ENCODE data around the gene ARHGEF19. TPM values are rescaled to one million over a fixed set of nuclear protein-coding genes. Genes with fewer than 3 reads are reported as not detected.
A peak's percentile ranks its signal among the peaks of the same experiment; 100 is the strongest.

Gene ARHGEF19
- total and polyA plus RNA-seq, 2 experiments from 2014 or later = 8.6 to 14.2 TPM

DNA sequence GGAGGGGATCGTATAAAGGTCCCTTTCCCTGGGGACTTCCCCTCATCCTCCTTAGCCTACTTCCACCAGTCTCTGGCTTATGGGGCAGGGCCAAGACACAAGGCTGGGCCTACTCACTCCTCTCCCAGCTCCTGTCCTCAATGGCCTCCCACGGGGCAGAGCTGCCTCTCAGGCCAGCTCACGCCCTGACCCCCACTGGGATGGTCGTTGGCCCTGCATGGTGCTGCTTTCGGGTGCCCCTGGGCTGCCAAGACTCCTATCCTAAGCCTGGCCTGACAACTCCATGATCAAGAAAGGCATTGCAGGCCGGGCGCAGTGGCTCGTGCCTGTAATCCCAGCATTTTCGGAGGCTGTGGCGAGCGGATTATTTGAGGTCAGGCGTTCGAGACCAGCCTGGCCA lies 18.3 kb upstream of the ARHGEF19 start:
- Histone ChIP-seq H3K9me2 (ENCODE audit: insufficient read depth) (no peaks in the 10 kb centered on the region), H3K4me3 (no peak overlapping the region), H3K9ac (no peak overlapping the region), H3K4me2 (ENCODE audit: unreplicated experiment) (no peak overlapping the region), H3K27me3 (replicated peaks; ENCODE audit: insufficient read depth) (peaks cover 14% of the 10 kb centered on the region), H3K4me1 (ENCODE audit: insufficient read depth) (no peaks in the 10 kb centered on the region), H3K9me3 (ENCODE audit: low read depth) (no peaks in the 10 kb centered on the region), H2AFZ (no peak overlapping the region), H3K36me3 (ENCODE audit: low read depth) (no peaks in the 10 kb centered on the region), H3F3A (ENCODE audit: insufficient read depth) (no peaks in the 10 kb centered on the region), H3K79me2 (ENCODE audit: insufficient read depth) (no peaks in the 10 kb centered on the region), H3K27ac (no peak overlapping the region), H4K20me1 (ENCODE audit: insufficient read depth) (no peaks in the 10 kb centered on the region)
- TF ChIP-seq EZH2phosphoT487 (IDR thresholded peaks at IDR 0.05; ENCODE audit: insufficient read depth, low read depth) = no peak
- TF ChIP-seq EZH2 (IDR thresholded peaks at IDR 0.05; ENCODE audit: insufficient read depth, poor library complexity, severe bottlenecking) = no peak
- 86% methylated on average over 13 of the region's 13 CpGs for WGBS, 2 experiments (ENCODE audit: low coverage in 1 of 2, low lambda C conversion rate in 2 of 2, missing lambda C conversion rate in 2 of 2)
- in situ Hi-C loops (cut with MboI) = no loop called here
- no peak for DNase-seq

- in situ Hi-C loops (cut with MboI) = no loop called here
- no peaks in the 10 kb centered on the region for H3K4me1 ChIP-seq (ENCODE audit: insufficient read depth)
- peaks cover 14% of the 10 kb centered on the region for H3K27me3 ChIP-seq (replicated peaks; ENCODE audit: insufficient read depth)
- no peaks in the 10 kb centered on the region for H4K20me1 ChIP-seq (ENCODE audit: insufficient read depth)
- no peak overlapping the region for H3K27ac ChIP-seq
- DNase-seq = no peak
- no peak overlapping the region for H2AFZ ChIP-seq
- H3F3A ChIP-seq (ENCODE audit: insufficient read depth) = no peaks in the 10 kb centered on the region
- no peaks in the 10 kb centered on the region for H3K79me2 ChIP-seq (ENCODE audit: insufficient read depth)
- 76 to 83% methylated on average over 13 of the region's 13 CpGs for WGBS, 2 experiments (ENCODE audit: low coverage in 1 of 2, low lambda C conversion rate in 2 of 2, missing lambda C conversion rate in 2 of 2)
- no peak overlapping the region for H3K4me3 ChIP-seq
- TF ChIP-seq EZH2phosphoT487 (IDR thresholded peaks at IDR 0.05; ENCODE audit: insufficient read depth, low read depth) (no peak), EZH2 (IDR thresholded peaks at IDR 0.05; ENCODE audit: insufficient read depth, poor library complexity, severe bottlenecking) (no peak)
- no peaks in the 10 kb centered on the region for H3K36me3 ChIP-seq (ENCODE audit: low read depth)
- no peaks in the 10 kb centered on the region for H3K9me2 ChIP-seq (ENCODE audit: insufficient read depth)
- no peak overlapping the region for H3K4me2 ChIP-seq (ENCODE audit: unreplicated experiment)
- H3K9me3 ChIP-seq (ENCODE audit: low read depth) = no peaks in the 10 kb centered on the region
- no peak overlapping the region for H3K9ac ChIP-seq
Measured at GRCh38 chr1:16229976-16230740, 17.7 kb upstream of the ARHGEF19 start.

DNA sequence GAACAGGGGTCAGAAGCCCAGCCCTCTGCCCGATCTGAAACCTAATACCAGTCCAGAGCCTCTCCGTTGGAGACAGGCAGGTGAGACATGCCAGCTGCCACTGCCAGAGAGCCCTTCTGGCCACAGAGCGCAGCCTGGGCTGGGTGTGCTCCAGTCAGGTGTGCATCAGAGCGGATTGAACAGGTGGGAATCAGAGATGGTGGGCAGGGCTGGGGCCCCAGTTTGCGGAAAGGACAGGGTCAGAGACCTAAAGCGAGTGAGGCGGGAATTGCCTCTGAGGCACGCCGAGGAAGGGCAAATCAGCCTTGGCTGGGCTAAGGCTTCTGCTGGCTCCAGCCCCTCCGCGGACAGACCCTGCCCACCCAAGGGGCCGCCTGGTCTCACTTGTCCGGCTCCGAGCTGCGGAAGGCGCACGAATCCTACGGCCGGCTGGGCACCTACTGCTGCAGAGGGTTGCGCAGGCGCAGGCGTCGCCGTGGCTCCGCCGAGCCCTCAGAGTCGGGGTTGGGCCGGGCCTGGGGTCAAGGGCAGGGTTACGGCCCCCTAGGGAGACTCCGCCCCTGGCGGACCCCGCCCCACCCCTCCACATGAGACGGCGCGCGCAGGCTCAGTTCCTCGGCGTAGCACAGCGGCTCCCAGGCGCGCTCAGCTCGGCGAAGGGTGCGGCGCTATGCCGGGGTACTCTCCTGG lies 14.2 kb upstream of the ARHGEF19 start:
- no peaks in the 10 kb centered on the region for H3K9me3 ChIP-seq (ENCODE audit: low read depth)
- no peaks in the 10 kb centered on the region for H3F3A ChIP-seq (ENCODE audit: insufficient read depth)
- H3K79me2 ChIP-seq (ENCODE audit: insufficient read depth) = no peaks in the 10 kb centered on the region
- no peak overlapping the region for H3K4me2 ChIP-seq (ENCODE audit: unreplicated experiment)
- no peaks in the 10 kb centered on the region for H4K20me1 ChIP-seq (ENCODE audit: insufficient read depth)
- H3K36me3 ChIP-seq (ENCODE audit: low read depth) = no peaks in the 10 kb centered on the region
- no peaks in the 10 kb centered on the region for H3K4me1 ChIP-seq (ENCODE audit: insufficient read depth)
- no peak overlapping the region for H3K9ac ChIP-seq
- H2AFZ ChIP-seq = peak overlapping the region; percentile 14; the same call in 1 of the 2 replicates
- TF ChIP-seq EZH2 (IDR thresholded peaks at IDR 0.05; ENCODE audit: insufficient read depth, poor library complexity, severe bottlenecking) = no peak
- TF ChIP-seq EZH2phosphoT487 (IDR thresholded peaks at IDR 0.05; ENCODE audit: insufficient read depth, low read depth) = no peak
- in situ Hi-C loops (cut with MboI) = no loop called here
- DNase-seq = peak; percentile 23
- 22 to 31% methylated on average over 20 to 30 of the region's 46 CpGs for WGBS, 2 experiments (ENCODE audit: low coverage in 1 of 2, low lambda C conversion rate in 2 of 2, missing lambda C conversion rate in 2 of 2)
- no peaks in the 10 kb centered on the region for H3K9me2 ChIP-seq (ENCODE audit: insufficient read depth)
- peak overlapping the region; percentile 14; the same call in 1 of the 2 replicates for H3K4me3 ChIP-seq
- H3K27ac ChIP-seq = no peak overlapping the region
- H3K27me3 ChIP-seq (replicated peaks; ENCODE audit: insufficient read depth) = peaks cover 14% of the 10 kb centered on the region

- in situ Hi-C loops (cut with MboI) = no loop called here
- Histone ChIP-seq H3K27me3 (replicated peaks; ENCODE audit: insufficient read depth) (peaks cover 14% of the 10 kb centered on the region), H3K9me2 (ENCODE audit: insufficient read depth) (no peaks in the 10 kb centered on the region), H3K4me3 (no peak overlapping the region), H3K4me1 (ENCODE audit: insufficient read depth) (no peaks in the 10 kb centered on the region), H3K9me3 (ENCODE audit: low read depth) (no peaks in the 10 kb centered on the region), H3K79me2 (ENCODE audit: insufficient read depth) (no peaks in the 10 kb centered on the region), H2AFZ (no peak overlapping the region), H3K4me2 (ENCODE audit: unreplicated experiment) (no peak overlapping the region), H3K27ac (no peak overlapping the region), H3F3A (ENCODE audit: insufficient read depth) (no peaks in the 10 kb centered on the region), H4K20me1 (ENCODE audit: insufficient read depth) (no peaks in the 10 kb centered on the region), H3K36me3 (ENCODE audit: low read depth) (no peaks in the 10 kb centered on the region), H3K9ac (no peak overlapping the region)
- no peak for TF ChIP-seq EZH2 (IDR thresholded peaks at IDR 0.05; ENCODE audit: insufficient read depth, poor library complexity, severe bottlenecking)
- TF ChIP-seq EZH2phosphoT487 (IDR thresholded peaks at IDR 0.05; ENCODE audit: insufficient read depth, low read depth) = no peak
- WGBS, 2 experiments (ENCODE audit: low coverage in 1 of 2, low lambda C conversion rate in 2 of 2, missing lambda C conversion rate in 2 of 2) = 81 to 83% methylated on average over 7 of the region's 7 CpGs
- no peak for DNase-seq
Measured at GRCh38 chr1:16226129-16226489, 13.7 kb upstream of the ARHGEF19 start.

Measured in GM23248 (cell line).